ENCODE measurements around the gene TRPM3.

Gene TRPM3

GRCh38 chr9:70947511-70947910, 173.9 kb downstream of the TRPM3 start:
- DNase-seq (ENCODE audit: low spot score) = no peak

- peak; percentile 33 for DNase-seq (ENCODE audit: low spot score)
Measured at GRCh38 chr9:70947086-70947485, 174.3 kb downstream of the TRPM3 start.

DNA sequence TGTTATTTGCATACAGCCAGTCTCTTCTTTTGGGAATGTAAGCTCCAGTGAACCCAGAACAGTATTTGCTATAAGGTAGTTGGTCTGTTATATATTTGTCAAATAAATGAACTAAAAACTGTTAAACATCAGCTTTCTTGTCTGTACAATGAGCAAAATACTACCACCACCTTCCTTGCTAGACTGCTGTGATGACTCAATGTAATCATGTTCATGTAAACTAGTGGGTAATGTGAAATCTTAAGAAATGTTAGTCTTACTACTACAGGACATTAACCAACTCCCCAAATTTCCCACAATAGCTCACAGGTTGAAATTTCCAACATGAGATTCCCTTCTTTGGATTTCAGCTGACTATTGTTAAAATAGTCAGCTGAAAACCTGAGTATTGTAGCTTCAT, 176.1 kb downstream of the TRPM3 start:
- no peak for DNase-seq (ENCODE audit: low spot score)

GRCh38 chr9:70941191-70941590, 180.2 kb downstream of the TRPM3 start:
- no peak for DNase-seq (ENCODE audit: low spot score)

DNA sequence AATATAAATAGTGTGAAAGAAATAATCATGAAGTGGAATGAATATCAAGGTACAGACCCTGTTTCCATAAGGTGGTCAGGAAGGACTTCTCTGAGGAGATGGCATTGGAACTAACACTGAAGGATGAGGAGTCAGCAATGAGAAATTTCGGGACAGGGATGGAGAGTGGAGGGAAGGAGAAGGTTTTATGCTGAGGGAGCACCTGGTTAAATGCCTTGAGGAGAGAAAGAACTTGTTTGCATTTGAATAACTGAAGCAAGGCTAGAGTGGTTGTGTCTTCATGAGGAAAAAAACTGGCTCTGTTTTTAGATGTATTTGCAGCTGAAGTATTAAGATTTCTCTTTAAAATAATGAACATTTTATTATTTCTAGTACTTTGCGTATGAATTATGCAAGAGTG, 180.8 kb downstream of the TRPM3 start:
- no peak for DNase-seq (ENCODE audit: low spot score)

- no peak for DNase-seq (ENCODE audit: low spot score)
Measured at GRCh38 chr9:70936536-70936935, 184.9 kb downstream of the TRPM3 start.

GRCh38 chr9:70935856-70936255, 185.6 kb downstream of the TRPM3 start:
- no peak for DNase-seq (ENCODE audit: low spot score)

- DNase-seq (ENCODE audit: low spot score) = no peak
Measured at GRCh38 chr9:70934642-70935041, 186.8 kb downstream of the TRPM3 start.

GRCh38 chr9:70933321-70933720, 188.1 kb downstream of the TRPM3 start:
- DNase-seq (ENCODE audit: low spot score) = no peak

- no peak for DNase-seq (ENCODE audit: low spot score)
Measured at GRCh38 chr9:70932097-70932496, 189.3 kb downstream of the TRPM3 start.

DNA sequence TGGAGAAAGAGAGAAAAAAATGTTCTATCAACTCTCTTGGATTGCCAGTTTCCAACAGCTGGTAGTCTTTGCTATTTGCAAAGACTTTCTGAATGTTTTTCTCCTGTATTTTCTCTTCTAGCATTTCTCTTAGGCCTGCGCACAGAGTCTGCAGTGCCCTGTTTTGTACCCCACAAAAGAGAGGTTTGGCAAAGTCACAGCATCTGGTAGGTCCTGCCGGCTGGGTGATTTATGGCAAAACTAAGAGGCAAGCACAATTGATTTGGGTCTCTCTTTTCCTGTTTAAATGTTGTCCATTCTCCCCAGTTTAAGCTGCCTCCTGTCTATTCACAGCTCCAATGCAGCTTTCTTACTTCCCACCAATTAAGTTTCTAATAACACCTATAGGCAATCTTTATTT, 193.9 kb downstream of the TRPM3 start:
- no peak for DNase-seq (ENCODE audit: low spot score)

DNA sequence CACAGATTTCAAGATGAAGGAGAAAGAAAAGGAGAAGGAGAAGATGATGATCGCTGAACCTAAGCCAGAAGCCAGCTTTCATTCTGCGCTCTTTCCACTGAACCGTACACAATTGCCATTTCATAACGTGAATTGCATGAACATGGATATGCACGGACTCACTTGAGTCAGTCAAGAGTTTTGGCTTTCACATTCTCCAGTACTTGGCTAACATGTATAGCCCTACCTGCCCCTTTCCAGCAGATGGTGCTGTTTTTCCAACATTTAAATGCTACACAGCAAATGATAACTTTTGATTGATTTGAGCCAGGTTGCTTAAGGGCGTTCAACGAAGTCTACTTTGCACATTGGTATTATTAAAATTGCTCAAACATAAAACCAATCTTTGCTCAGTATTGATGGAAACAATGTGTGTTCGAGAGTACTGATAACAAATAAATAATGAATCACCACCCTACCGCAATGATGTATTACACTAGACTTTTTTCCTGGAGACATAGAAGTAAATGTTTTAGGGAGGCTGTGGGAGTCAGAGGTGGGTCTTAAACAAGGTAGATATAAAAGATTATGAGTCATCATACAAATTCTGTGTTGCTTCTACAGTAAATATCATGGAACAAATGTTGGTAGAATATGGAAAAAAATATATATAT, 196.4 kb downstream of the TRPM3 start:
- peak; percentile 81 for DNase-seq (ENCODE audit: low spot score)

DNA sequence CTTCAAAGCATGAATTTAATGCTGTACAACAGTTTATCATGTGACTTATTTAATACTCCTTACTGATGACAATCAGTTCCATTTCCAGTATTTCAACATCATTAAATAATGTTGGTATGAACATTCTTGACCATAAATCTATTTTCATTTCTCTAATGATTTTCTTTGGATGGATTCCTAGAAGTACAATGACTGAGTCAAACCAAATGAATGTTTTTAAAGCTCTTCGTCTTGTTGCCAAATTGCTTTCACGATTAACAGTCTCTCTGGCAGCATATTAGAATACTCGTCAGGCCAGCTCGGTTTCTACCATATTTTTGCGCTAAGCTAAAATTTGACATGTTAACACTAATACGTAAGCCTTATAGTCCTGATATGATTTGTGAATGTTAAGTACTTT, 197.0 kb downstream of the TRPM3 start:
- DNase-seq (ENCODE audit: low spot score) = peak; percentile 2

DNA sequence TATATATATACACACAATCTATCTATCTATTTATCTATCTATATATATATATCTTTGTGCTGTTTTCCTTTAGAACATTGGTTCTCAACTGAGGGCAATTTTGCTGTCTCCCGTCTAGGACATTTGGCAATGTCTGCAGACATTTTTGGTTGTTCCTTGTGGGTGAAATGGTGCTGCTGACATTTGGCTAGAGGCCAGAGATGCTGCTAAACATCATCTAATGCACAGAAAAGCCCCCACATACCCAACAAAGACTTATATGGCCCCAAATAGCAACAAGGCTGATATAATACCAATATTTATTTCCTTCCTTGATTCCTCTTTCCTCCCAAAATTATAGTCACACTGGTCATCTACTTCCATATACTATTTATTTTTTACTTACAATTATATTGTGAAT, 197.5 kb downstream of the TRPM3 start:
- DNase-seq (ENCODE audit: low spot score) = no peak

- peak; percentile 52 for DNase-seq (ENCODE audit: low spot score)
Measured at GRCh38 chr9:70921136-70921535, 200.3 kb downstream of the TRPM3 start.

DNA sequence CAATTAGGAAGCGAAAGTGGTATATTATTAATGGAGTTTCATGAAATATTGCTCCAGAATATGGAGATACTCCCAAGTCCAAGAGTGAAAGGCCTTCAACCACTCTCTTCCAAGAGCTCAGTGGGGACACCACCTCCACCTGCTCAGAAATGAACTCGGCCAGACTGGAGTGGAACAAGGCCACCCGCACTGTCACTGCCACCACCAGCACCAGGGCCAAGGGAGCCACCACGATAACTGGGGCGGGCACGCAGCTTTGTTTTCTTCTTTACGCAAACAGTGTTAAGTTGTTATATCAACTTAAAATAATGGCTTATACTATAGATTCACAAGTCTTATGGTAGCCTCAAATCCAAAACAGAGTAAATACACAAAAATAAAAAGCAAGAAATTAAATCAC, 204.1 kb downstream of the TRPM3 start:
- DNase-seq (ENCODE audit: low spot score) = no peak

DNA sequence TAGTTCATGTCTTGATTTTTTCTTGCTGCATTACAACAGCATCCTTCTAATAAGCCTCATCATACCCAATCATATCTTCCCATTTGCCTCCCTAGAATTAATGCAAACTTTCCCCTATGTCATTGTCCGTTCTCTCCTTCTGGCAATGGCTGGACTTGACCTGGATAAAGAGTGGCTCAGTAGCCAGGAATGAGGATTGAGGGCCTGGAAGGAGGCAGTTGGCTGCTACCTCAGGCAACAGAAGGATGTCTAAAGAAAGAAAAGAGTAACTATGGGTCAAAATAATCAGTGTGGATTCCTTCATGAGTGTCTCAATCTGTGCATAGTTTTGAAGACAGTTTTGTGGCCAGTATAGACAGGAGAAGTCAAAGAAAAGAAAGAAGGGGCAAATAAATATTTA, 209.6 kb downstream of the TRPM3 start:
- no peak for DNase-seq (ENCODE audit: low spot score)

DNA sequence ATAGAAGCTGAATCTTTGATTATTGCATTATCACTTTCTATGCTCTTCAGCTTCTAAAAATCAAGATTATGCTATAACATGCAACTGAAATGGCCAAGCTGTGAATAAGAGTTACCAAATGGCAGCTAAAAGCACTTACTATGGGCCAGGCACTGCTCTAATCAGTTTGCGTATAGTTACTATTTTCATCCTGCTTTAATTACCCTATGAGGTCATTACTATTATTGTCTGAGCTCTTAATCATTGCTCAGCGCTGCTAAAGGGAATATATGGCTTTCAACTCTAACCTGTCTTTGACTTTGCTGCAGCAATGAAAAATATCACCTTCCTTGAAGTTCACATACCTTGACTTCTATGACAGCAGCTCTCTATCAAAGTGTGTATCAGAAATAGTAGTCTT, 210.8 kb downstream of the TRPM3 start:
- DNase-seq (ENCODE audit: low spot score) = no peak

DNA sequence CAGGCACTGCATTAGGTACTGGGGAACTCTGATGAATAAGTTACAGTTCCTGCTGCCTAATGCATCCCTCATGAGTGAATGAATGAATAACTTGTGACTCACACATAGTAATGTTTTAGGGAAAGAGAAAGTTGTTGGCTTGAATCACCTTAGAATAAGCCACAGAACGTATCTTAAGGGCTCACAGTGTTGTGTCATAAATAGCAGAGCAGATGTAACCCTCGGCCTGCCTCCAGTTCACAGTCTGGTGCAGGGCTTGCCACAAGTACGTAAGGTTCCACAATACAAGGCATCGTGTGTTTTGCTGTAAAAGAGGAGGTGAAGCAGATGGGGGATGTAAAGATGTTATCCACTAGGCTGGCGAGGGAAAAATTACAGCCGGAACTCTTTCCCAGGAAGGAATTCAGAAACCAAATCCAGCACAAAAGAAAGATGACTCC, 218.7 kb downstream of the TRPM3 start:
- peak; percentile 98 for DNase-seq (ENCODE audit: low spot score)

GRCh38 chr9:70902171-70902570, 219.2 kb downstream of the TRPM3 start:
- peak; percentile 54 for DNase-seq (ENCODE audit: low spot score)

GRCh38 chr9:70901746-70902145, 219.7 kb downstream of the TRPM3 start:
- peak; percentile 61 for DNase-seq (ENCODE audit: low spot score)

GRCh38 chr9:70901013-70901412, 220.4 kb downstream of the TRPM3 start:
- peak; percentile 34 for DNase-seq (ENCODE audit: low spot score)

DNA sequence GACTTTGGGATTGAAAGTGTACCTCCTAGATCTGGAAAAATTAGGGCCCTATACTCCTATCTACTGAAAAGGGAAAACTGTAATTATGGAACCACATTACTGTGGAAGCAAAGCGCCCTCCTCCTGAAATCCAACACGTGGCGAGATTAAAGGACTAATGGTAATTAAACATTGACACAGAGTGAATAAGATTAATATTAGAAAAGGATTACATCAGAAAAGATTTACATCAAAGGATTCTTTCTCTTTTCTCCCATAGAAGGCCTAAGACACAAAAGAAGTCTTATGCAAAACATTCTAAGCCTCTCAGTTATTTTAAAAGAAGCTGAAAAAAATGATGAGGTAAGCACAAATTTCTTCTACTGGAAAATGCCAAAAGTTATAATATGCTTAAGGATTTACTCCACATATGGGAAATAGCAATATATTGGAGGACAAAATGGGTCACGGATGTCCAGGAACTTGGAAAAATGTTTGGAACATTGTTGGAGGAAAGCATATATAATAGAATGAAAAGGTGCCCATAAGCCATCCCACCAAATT, 227.8 kb downstream of the TRPM3 start:
- no peak for DNase-seq (ENCODE audit: low spot score)

DNA sequence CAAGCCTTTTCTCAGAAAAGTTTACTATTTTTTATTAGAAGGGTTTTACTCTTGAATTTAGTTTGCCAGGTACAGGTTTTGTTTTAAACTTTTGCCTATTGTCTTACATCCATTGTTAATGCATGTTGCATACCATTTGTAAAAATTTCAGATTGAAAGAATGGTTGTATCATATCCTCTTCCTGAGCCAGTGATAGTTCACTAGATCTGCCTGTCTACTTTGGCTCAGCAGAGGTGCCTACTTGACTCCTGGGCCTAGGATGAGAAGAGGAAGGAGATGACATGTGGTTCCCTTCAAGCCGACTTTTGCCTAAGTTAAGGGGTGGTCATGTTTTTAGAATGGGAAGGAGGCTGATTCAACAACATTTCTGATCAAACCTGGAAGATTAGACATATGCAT, 232.9 kb downstream of the TRPM3 start:
- no peak for DNase-seq (ENCODE audit: low spot score)

All from kidney tubule cell (primary cell).